GM19238 (cell line): ENCODE measurements around the gene KBTBD12.
"Not testable (repeated sequence)": the region's sequence is repeated elsewhere in the genome, so short reads cannot be mapped to it uniquely, and the experiment has no call there.

Source experiments
- DNase-seq: peaks from one replicate; pipeline ENCODE4 v3.0.0; 2011; ENCODE audit warnings: low spot score; ENCODE audit not compliant: insufficient read length

The KBTBD12 gene, protein sequence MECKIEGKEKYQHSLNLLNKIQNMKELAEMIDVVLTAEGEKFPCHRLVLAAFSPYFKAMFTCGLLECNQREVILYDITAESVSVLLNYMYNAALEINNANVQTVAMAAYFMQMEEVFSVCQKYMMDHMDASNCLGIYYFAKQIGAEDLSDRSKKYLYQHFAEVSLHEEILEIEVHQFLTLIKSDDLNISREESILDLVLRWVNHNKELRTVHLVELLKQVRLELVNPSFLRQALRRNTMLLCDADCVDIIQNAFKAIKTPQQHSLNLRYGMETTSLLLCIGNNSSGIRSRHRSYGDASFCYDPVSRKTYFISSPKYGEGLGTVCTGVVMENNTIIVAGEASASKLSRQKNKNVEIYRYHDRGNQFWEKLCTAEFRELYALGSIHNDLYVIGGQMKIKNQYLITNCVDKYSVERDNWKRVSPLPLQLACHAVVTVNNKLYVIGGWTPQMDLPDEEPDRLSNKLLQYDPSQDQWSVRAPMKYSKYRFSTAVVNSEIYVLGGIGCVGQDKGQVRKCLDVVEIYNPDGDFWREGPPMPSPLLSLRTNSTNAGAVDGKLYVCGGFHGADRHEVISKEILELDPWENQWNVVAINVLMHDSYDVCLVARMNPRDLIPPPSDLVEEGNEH

GRCh38 chr3:127915115-127915936, at the start of gene KBTBD12:
TSS of gene KBTBD12 (plus strand) at chr3:127915232. CDS start at chr3:127923062, 7,830 bp downstream.
- no peak for DNase-seq

- DNase-seq, result no peak
Observed at GRCh38 chr3:127865941-127866340, 49.1 kb upstream of the KBTBD12 start.

DNA sequence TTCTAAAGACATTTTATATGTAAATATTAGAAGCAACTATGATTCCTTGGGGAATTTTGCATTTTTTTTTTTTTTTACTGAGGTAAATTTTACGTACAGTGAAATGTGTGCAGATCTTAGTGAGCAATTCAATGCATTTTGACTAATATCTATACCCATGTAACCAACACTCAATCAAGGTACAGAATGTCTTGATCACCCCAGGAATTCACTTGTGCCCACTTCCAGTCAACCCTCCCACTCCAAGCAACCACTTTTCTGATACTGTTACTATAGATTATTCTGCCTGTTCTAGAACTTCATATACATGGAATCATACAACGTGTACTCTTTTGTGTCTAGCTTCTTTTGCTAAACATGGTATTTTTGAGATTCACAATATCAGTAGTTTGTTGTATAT, 47.6 kb upstream of the KBTBD12 start:
- no peak for DNase-seq

DNA sequence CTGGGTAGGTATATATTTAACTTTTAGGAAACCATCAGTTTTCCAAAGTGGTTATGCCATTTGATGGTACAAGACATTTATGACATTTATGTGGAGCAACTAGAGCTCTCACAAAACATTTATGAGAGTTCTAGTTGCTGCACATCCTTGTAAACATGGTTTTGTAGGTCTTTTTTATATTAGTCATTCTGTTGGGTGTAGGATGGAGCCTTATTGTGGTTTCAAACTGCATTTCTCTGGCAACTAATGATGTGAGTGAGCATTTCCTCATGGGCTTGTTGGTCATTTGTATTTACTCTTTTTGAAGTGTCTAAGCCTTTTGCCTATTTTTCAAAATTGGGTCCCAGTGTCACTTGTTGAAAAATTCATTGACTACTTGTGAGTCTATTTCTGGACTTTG, 47.0 kb upstream of the KBTBD12 start:
- no peak for DNase-seq

DNA sequence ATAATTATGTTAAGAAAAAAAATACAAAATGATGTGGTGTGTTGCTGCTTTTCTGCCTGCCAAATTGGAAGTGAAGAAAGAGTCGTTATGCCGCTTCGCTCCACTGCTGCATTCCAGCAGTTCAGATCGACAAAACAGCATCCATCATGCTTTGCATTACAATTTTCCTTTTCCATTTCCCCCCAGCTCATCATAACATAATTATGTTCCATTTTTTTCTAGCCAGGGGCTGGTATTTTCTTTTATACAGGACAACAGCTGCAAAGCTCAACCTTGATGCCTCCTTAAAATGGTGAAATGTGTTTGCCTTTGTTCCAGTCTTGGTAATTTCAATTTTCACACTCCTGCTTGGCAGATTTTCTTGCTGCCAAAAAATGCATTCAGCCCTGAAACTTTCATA, 44.9 kb upstream of the KBTBD12 start:
- DNase-seq, result no peak

- DNase-seq, result not testable (repeated sequence)
Observed at GRCh38 chr3:127874097-127874496, 40.9 kb upstream of the KBTBD12 start.

- no peak for DNase-seq
Observed at GRCh38 chr3:127881586-127881985, 33.4 kb upstream of the KBTBD12 start.

DNA sequence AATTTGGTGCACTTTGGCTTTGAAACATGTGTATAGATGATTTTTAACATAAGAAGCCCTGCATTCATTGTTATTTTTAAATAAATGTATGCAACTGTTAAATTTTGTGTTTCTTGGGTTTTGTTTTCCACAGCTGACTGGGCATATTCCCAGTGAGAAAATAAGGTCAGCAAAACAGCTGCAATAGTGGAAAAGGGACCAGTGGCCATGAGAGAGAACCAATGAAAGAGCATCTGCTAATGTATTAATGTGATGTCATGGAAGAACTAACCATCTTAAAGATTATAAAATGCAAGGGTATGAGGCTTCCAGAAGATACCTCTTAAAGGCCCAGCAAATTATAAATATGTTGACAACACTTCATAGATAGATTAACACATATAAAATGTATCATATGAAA, 31.0 kb upstream of the KBTBD12 start:
- no peak for DNase-seq

- DNase-seq, result no peak
Observed at GRCh38 chr3:127886231-127886955, 28.6 kb upstream of the KBTBD12 start.

GRCh38 chr3:127886956-127887231, 28.1 kb upstream of the KBTBD12 start:
- no peak for DNase-seq

GRCh38 chr3:127887321-127887720, 27.7 kb upstream of the KBTBD12 start:
- no peak for DNase-seq

GRCh38 chr3:127888156-127888555, 26.9 kb upstream of the KBTBD12 start:
- no peak for DNase-seq

- no peak for DNase-seq
Observed at GRCh38 chr3:127888564-127889107, 26.4 kb upstream of the KBTBD12 start.

- DNase-seq, result no peak
Observed at GRCh38 chr3:127889461-127889863, 25.6 kb upstream of the KBTBD12 start.

DNA sequence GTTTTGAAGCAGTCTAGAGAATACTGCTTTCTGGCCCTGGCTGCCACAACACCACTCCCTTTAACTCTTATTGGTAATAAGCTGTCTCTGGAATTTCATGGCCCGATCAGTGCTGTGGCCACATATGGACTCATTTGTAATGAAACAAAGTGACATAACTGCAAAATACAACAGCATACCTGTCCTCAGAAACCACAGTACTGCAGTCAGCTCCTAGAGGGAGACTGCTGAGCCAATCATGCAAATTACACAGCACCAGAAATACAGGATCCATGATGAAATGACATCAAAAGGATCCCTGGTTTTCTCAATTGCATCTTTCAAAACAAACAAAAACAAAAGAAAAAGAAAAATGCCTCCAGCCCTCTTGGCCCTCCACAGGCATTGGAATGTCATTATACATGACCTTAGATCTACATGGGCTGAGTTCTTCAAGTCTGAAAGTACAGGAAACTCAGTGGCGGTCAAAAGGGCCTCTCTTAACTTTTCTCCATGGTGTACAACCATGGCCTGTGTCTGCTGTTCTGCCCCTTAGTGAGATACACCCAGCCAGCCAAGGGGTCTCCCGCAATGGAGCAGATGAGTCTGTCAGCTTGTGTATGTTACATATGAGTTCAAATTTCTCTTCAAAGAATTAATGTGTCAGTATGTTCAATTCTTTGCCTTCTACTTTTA, 24.9 kb upstream of the KBTBD12 start:
- no peak for DNase-seq

DNA sequence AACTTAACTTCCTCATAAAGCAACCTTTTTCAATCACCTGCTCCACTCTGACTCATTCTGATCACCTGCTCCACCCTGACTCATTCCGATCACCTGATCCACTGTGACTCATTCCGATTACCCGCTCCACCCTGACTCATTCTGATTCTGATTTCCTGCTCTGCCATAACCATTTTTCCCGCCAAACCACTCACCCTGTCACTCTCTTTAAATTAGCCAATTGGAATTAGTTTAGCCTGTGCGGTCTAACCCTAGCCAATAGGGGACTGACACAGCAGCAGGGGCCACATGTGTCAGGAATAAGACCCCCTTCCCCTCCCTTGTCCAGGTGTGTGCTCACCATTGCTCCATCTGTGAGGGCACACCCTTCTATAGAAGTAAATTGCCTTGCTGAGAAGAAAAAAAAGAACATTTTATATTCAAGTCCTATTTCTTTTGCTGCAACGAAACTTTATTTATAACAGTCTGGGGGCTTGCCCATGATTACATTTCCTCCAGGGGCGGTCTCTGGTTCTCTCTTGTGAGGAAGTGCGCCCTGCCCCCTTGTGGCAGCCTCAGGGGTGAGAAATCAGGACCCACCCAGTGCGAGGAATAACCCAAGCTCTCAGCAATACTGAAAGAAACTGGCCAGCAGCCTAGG, 24.3 kb upstream of the KBTBD12 start:
- DNase-seq, result not testable (repeated sequence)

- DNase-seq, result no peak
Observed at GRCh38 chr3:127894481-127894880, 20.6 kb upstream of the KBTBD12 start.

GRCh38 chr3:127899200-127899599, 15.8 kb upstream of the KBTBD12 start:
- no peak for DNase-seq

GRCh38 chr3:127899766-127900165, 15.3 kb upstream of the KBTBD12 start:
- DNase-seq, result no peak

DNA sequence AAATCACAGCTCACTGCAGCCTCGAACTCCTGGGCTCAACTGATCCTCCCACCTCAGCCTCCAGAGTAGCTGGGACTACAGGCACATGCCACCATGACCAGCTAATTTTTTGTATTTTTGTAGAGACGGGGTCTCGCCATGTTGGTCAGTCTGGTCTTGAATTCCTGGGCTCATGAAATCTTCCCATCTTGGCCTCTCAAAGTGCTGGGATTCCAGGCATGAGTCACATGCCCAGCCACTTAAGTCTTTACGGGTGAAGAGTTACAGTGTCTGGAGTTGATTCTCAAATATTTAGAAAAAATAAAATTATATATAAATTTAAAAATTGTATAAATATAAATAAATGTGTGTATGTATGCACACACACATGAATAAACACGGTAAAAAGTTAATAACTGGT, 14.5 kb upstream of the KBTBD12 start:
- DNase-seq, result no peak
